Esophagus squamous epithelium (tissue), 4 donors: ENCODE measurements around the gene RFX1.

Experiments
- POLR2A ChIP-seq, 4 donors: fragments of 450-650 bp; IDR thresholded peaks; one replicate each; pipeline ENCODE4 v1.6.1; 2017; ENCODE audit warnings: antibody characterized with exemption in 4 of 4, mild to moderate bottlenecking in 4 of 4, moderate library complexity in 3 of 4
- TF ChIP-seq, protein P1 (sequence below), 6 experiments: fragments of 450-650 bp in 4 of 6; fragments of 200-600 bp in 2 of 6; sonication (generic) in 2 of 6; IDR thresholded peaks; one replicate each; pipeline ENCODE4 v1.5.1; 2016 to 2019; ENCODE audit warnings: antibody characterized with exemption in 6 of 6, mild to moderate bottlenecking in 4 of 6, moderate library complexity in 4 of 6

- no peak for TF ChIP-seq POLR2A (IDR thresholded peaks at IDR 0.05)
- TF ChIP-seq, protein P1, sequence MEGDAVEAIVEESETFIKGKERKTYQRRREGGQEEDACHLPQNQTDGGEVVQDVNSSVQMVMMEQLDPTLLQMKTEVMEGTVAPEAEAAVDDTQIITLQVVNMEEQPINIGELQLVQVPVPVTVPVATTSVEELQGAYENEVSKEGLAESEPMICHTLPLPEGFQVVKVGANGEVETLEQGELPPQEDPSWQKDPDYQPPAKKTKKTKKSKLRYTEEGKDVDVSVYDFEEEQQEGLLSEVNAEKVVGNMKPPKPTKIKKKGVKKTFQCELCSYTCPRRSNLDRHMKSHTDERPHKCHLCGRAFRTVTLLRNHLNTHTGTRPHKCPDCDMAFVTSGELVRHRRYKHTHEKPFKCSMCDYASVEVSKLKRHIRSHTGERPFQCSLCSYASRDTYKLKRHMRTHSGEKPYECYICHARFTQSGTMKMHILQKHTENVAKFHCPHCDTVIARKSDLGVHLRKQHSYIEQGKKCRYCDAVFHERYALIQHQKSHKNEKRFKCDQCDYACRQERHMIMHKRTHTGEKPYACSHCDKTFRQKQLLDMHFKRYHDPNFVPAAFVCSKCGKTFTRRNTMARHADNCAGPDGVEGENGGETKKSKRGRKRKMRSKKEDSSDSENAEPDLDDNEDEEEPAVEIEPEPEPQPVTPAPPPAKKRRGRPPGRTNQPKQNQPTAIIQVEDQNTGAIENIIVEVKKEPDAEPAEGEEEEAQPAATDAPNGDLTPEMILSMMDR (IDR thresholded peaks at IDR 0.05): peak; percentile 63 to 82 (median 72)
Observed at GRCh38 chr19:14048443-14049153, 42.5 kb upstream of the RFX1 start.
